ENCODE results near the gene U2AF2. TPM values are rescaled to one million over a fixed set of nuclear protein-coding genes. Genes with fewer than 3 reads are reported as not detected.
A peak's percentile ranks its signal among the peaks of the same experiment; 100 is the strongest.

Gene U2AF2
- total and polyA plus RNA-seq, 9 of the 15 experiments (the other 6 are each of a cell fraction or from before 2014, with no cell fraction given): 3.0 to 331 (median 157) TPM

DNA sequence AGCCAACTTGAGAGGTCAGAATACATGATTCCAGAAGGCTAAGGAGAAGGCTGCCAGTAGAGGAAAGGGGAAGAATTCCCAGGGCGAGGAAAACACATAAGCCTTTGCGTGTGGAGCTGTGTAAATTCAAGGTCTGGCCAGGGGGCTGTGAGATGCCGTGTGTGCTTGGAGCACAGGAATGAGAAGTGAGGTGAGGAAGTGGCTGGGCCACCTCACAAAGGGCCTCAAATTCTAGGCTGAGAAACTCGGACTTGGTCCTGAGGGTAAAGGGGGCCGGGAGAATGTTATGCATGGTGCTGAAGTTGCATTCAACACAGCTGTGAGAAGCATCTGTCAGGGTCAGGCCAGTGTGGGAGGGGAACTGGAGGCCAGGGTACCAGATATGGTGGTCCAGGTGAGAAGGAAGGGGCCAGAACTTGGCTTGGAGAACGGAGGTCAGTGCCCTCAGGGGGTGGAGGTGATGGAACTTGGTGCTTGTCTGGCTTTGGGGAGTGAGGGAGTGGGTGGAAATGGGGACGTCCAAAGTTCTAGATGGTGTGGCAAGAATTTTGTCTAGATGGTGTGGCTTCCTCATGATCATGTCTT, 18.9 kb upstream of the U2AF2 start:
- Histone ChIP-seq H4K20me1 (replicated peaks; ENCODE audit: control insufficient read depth, insufficient read depth, low read length) (no peaks in the 10 kb centered on the region), H3K4me3 (peak overlapping the region; percentile 88), H3K79me2 (ENCODE audit: control insufficient read depth, insufficient read depth, low read length) (peaks cover 49% of the 10 kb centered on the region), H2AFZ (ENCODE audit: low read depth, low read length) (no peak overlapping the region), H3K9ac (ENCODE audit: insufficient read depth in 1 of 2, low read depth in 2 of 2, low read length in 2 of 2) (peak overlapping the region; percentile 98), H3K9me1 (ENCODE audit: control insufficient read depth, insufficient read depth, low read length) (no peaks in the 10 kb centered on the region), H3K27ac (ENCODE audit: extremely low read depth, low read depth, low read length) (peak overlapping the region; percentile 92), H3K4me1 (replicated peaks in 1 of 2; ENCODE audit: control insufficient read depth in 2 of 2, insufficient read depth in 2 of 2, low read length in 2 of 2) (peaks cover 26 to 43% of the 10 kb centered on the region in 2 experiments), H3K4me2 (ENCODE audit: insufficient read depth, low read length) (peak overlapping the region; percentile 98), H3K27me3 (ENCODE audit: control insufficient read depth in 2 of 2, insufficient read depth in 2 of 2, low read length in 2 of 2) (no peaks in the 10 kb centered on the region), H3K36me3 (ENCODE audit: control insufficient read depth, insufficient read depth, low read length) (peaks cover 11% of the 10 kb centered on the region; the same call in 2 of the 3 replicates), H3K9me3 (replicated peaks; ENCODE audit: control insufficient read depth, insufficient read depth, low read depth, low read length) (0 out of 2 replicates have a peak, but pooled peaks cover 2% of the 10 kb centered on the region)
- in situ Hi-C loops (cut with MboI) (loop anchor here (5.0 to 25.0 kb wide), 4 partner anchors 176 to 761 kb away; partner anchors contain the start of genes FCAR, TNNT1 and ZSCAN5A), intact Hi-C loops (cut with micrococcal nuclease) (loop anchor here (10.0 kb wide), 1 partner anchor 491 kb away; the partner anchor contains the start of gene TNNT1)
- no peak for ATAC-seq
- no peak for DNase-seq (ENCODE audit: extremely low read depth in 1 of 4, low spot score in 3 of 4)
- FAIRE-seq: no peak
- CTCF ChIA-PET (ENCODE audit: low intra/inter-chr PET ratio): interaction anchor here (1.0 kb wide), 1 partner anchor 12 kb away, joined by 4 read pairs; the partner anchor contains the start of gene CCDC106
- TF ChIP-seq KAT7 (CRISPR knock-in tag; IDR thresholded peaks at IDR 0.05; ENCODE audit: borderline replicate concordance): 0 out of 2 replicates have a peak, but pooled peaks have one; percentile 69
- 0 out of 2 replicates have a peak, but pooled peaks have one; percentile 8 for TF ChIP-seq SPI1 (IDR thresholded peaks at IDR 0.05; ENCODE audit: borderline replicate concordance, low read depth, low read length)
- peak; percentile 12 for TF ChIP-seq KDM5B (IDR thresholded peaks at IDR 0.05; ENCODE audit: insufficient replicate concordance, low read depth, low read length)
- TF ChIP-seq SMARCC2 (IDR thresholded peaks at IDR 0.05; ENCODE audit: low read depth): no peak
- TF ChIP-seq, protein P1, sequence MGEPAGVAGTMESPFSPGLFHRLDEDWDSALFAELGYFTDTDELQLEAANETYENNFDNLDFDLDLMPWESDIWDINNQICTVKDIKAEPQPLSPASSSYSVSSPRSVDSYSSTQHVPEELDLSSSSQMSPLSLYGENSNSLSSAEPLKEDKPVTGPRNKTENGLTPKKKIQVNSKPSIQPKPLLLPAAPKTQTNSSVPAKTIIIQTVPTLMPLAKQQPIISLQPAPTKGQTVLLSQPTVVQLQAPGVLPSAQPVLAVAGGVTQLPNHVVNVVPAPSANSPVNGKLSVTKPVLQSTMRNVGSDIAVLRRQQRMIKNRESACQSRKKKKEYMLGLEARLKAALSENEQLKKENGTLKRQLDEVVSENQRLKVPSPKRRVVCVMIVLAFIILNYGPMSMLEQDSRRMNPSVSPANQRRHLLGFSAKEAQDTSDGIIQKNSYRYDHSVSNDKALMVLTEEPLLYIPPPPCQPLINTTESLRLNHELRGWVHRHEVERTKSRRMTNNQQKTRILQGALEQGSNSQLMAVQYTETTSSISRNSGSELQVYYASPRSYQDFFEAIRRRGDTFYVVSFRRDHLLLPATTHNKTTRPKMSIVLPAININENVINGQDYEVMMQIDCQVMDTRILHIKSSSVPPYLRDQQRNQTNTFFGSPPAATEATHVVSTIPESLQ (CRISPR knock-in tag; IDR thresholded peaks at IDR 0.05): no peak
- TF ChIP-seq OTX1 (CRISPR knock-in tag; IDR thresholded peaks at IDR 0.05): peak; percentile 67; the same call in 1 of the 2 replicates
- peak; percentile 25; the same call in 1 of the 2 replicates for TF ChIP-seq ZNF143 (CRISPR knock-in tag; IDR thresholded peaks at IDR 0.05)
- no peak for TF ChIP-seq ZNF764 (CRISPR knock-in tag; IDR thresholded peaks at IDR 0.05; ENCODE audit: low read depth)
- TF ChIP-seq NFIX (CRISPR knock-in tag; IDR thresholded peaks at IDR 0.05; ENCODE audit: low read depth): no peak
- TF ChIP-seq, protein P2, sequence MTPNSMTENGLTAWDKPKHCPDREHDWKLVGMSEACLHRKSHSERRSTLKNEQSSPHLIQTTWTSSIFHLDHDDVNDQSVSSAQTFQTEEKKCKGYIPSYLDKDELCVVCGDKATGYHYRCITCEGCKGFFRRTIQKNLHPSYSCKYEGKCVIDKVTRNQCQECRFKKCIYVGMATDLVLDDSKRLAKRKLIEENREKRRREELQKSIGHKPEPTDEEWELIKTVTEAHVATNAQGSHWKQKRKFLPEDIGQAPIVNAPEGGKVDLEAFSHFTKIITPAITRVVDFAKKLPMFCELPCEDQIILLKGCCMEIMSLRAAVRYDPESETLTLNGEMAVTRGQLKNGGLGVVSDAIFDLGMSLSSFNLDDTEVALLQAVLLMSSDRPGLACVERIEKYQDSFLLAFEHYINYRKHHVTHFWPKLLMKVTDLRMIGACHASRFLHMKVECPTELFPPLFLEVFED (CRISPR knock-in tag; conservative IDR thresholded peaks at IDR 0.05): peak; percentile 10; the same call in 1 of the 2 replicates
- TF ChIP-seq, protein P3, sequence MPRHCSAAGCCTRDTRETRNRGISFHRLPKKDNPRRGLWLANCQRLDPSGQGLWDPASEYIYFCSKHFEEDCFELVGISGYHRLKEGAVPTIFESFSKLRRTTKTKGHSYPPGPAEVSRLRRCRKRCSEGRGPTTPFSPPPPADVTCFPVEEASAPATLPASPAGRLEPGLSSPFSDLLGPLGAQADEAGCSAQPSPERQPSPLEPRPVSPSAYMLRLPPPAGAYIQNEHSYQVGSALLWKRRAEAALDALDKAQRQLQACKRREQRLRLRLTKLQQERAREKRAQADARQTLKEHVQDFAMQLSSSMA (CRISPR knock-in tag; IDR thresholded peaks at IDR 0.05): no peak
- TF ChIP-seq, protein P4, sequence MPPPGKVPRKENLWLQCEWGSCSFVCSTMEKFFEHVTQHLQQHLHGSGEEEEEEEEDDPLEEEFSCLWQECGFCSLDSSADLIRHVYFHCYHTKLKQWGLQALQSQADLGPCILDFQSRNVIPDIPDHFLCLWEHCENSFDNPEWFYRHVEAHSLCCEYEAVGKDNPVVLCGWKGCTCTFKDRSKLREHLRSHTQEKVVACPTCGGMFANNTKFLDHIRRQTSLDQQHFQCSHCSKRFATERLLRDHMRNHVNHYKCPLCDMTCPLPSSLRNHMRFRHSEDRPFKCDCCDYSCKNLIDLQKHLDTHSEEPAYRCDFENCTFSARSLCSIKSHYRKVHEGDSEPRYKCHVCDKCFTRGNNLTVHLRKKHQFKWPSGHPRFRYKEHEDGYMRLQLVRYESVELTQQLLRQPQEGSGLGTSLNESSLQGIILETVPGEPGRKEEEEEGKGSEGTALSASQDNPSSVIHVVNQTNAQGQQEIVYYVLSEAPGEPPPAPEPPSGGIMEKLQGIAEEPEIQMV (tag; conservative IDR thresholded peaks at IDR 0.05; ENCODE audit: low read depth): no peak
- TF ChIP-seq TEAD1 (CRISPR knock-in tag; IDR thresholded peaks at IDR 0.05): peak in 1 of 2 experiments; percentile 13; a peak in 1 of 4 replicates
- BruUV-seq (replicated peaks): no TSS peak
- 9% methylated on average over 7 of the region's 7 CpGs for WGBS (ENCODE audit: insufficient coverage, low coverage, missing lambda C conversion rate)
- POLR2A ChIA-PET: interaction anchor here (0.5 to 1.8 kb wide), 6 partner anchors 10 to 56 kb away, joined by 3 to 18 read pairs (median 3); partner anchors contain the start of gene ZNF784

Data from K562 (cell line).